HS-5 (cell line): ENCODE measurements around the gene PLXDC1.

ENCODE experiments used
- DNase-seq: peaks from one replicate; pipeline ENCODE4 v3.0.0-alpha.2; 2012; ENCODE audit warnings: low read depth

Gene PLXDC1

DNA sequence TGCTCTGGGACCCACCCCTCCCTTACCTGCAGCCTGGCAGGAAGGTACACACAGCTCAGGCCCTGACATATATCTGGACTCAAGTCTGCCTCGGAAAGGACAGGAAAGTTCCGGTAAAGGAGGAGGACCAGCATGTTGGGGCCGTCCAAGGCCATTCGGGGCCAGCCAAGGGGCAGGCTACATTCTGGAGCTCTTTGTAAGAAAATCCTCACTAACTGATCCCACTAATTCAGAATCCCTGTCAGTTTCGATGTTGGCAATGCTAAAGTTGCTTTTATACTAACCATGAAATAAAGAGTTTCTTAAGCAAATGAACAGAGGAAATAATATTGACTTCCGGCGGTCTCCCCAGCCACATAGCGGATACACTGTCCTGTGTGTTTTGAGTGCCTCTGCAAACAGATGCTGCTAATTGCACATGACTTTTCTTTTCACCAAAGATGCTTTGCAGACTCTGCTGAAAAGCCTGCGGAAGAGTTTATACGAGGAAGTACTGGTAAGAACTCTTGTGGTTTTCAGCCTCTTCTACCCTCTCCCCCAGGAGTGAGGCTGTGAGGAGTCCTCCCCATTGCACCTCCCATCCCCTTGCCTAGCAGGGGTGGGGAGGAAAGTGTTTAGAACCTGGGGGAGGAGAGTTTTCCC is 54.8 kb downstream of the PLXDC1 start:
- DNase-seq = no peak

GRCh38 chr17:39095309-39095686 is 56.1 kb downstream of the PLXDC1 start:
- no peak for DNase-seq

- DNase-seq = no peak
Measured at GRCh38 chr17:39094607-39095308, 56.7 kb downstream of the PLXDC1 start.

GRCh38 chr17:39092692-39093230 is 58.7 kb downstream of the PLXDC1 start:
- DNase-seq = no peak

DNA sequence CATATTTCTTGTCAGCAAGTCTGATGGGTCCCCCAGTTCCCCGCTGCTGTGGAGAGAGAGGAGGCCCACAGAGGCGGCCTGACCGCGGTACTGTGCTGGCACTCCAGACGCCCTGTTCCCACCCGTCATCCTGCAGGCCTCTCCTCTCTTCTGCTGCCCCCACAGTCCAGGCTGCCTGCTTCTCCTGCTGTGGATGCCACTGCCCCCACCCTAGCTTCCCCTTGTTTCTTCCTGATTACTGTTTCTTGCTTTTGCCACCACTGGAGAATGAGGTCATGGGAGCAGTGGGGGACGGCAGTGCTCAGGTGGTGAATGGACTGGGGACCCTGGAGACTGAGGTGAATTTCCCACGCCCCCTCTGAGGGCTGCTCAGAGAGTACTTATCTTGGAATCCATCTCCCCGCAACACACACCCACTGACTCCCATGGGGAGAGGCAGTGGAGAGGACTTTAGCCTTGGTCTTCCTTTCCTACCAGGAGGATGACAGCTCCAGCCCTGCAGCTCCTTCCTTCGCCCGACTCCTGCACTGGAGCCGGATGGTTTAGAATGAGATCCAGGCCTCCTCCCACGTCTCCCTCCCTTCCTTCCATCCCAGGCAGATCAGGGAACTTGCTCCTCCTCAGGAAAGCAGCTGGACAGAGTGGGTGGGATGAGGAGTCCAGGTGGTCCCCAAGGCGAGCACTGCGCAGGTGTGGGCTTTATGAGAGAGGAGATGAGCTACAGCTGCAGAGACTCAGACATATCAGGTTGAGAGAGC is 60.4 kb downstream of the PLXDC1 start:
- no peak for DNase-seq

DNA sequence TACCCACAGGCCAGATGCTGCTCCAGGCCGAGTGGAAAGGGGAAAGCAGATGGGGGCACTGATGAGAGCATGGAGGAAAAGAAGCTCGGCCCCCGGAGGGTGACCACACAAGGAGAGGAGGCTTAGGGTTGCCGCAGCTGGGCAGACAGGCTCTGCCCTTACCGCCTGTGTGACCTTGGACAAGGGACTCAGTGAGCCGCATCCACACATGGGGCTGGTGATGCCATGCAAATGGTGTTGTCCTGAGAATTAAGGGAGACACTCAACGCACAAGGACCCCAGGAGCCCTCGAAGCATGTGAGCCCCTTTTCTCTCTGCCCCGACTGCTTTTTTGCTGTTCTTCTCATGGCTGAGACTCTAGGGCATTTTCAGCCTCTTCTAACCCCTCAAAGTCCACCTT is 61.0 kb downstream of the PLXDC1 start:
- DNase-seq = no peak

- DNase-seq = no peak
Measured at GRCh38 chr17:39084558-39084957, 66.9 kb downstream of the PLXDC1 start.

GRCh38 chr17:39083270-39083669 is 68.2 kb downstream of the PLXDC1 start:
- no peak for DNase-seq

DNA sequence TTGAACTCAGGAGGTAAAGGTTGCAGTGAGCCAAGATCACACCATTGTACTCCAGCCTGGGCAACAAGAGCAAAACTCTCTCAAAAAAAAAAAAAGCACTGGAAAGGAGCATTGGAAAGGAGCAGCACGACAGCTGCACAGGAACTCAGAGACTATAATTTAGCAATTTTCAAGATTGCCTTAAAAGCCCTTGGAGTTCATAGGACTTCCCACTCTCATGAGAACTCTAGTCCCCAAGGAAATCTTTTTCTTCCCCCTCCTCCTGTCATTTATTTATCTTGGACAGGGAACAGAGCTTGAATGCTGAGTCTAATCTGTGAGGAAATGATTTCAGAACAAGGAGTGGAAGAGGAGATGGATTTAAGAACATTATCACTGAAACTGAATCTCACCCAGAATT is 69.0 kb downstream of the PLXDC1 start:
- no peak for DNase-seq

GRCh38 chr17:39081851-39082250 is 69.6 kb downstream of the PLXDC1 start:
- no peak for DNase-seq

GRCh38 chr17:39080421-39081078 is 70.9 kb downstream of the PLXDC1 start:
- no peak for DNase-seq

GRCh38 chr17:39079836-39080235 is 71.6 kb downstream of the PLXDC1 start:
- DNase-seq = no peak

- DNase-seq = no peak
Measured at GRCh38 chr17:39077866-39078265, 73.6 kb downstream of the PLXDC1 start.

- DNase-seq = no peak
Measured at GRCh38 chr17:39077252-39077651, 74.2 kb downstream of the PLXDC1 start.

DNA sequence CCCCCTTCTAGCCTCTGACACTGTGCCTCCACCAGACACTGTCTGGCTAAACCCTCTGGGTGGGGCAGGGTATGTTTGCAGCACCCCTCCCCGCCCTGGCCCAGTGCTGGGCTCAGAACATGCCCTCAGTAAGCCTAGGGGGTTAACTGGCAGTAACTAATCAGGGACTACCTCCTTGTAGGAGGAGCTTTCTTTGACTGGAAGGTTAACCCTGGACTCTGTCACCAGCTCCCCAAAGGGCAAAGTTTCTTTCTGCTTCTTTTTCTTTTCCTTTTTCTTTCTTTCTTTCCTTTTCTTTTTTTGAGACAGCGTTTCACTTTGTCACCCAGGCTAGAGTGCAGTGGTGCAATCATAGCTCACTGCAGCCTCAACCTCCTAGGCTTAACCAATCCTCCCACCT is 76.8 kb downstream of the PLXDC1 start:
- DNase-seq = no peak

GRCh38 chr17:39073916-39074315 is 77.5 kb downstream of the PLXDC1 start:
- no peak for DNase-seq

DNA sequence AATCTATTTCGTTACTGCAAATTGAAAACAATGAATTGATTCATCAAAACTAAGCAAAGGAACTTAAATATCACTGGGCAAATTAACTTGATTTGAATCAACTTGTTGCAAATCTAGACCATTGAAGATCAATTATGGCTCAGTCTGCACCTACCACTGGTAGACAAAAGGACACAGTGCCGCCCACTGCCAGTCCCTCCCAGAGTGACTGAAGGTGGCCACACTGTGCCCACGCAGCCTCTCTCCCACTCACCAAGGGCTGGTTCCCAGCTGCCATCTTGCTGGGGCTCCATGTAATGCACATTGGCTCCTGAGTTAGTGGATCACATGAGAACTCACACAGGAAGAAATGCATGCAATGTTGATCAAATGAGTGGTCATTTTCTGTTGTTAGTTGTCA is 78.1 kb downstream of the PLXDC1 start:
- DNase-seq = no peak

DNA sequence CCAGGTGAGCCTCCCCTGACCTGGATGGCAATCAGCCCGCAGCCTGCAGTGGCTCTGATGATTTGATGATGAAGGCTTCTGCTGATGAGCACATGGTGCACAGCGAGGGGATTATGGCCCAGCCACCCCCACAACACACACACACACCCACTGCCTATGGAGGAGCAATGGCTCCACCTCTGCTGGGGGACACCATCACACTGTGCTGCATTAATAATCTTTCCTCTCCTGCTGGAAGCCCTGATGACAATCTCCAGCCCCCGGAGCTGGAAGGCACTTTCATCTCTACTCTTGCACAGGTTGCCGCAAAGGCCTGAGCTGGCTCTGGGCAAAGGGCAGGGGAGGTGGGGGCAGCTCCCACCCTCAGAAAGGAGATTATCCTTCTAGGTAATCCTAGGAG is 79.9 kb downstream of the PLXDC1 start:
- no peak for DNase-seq

- no peak for DNase-seq
Measured at GRCh38 chr17:39069114-39069756, 82.2 kb downstream of the PLXDC1 start.

GRCh38 chr17:39064819-39065218 is 86.6 kb downstream of the PLXDC1 start:
- DNase-seq = no peak

DNA sequence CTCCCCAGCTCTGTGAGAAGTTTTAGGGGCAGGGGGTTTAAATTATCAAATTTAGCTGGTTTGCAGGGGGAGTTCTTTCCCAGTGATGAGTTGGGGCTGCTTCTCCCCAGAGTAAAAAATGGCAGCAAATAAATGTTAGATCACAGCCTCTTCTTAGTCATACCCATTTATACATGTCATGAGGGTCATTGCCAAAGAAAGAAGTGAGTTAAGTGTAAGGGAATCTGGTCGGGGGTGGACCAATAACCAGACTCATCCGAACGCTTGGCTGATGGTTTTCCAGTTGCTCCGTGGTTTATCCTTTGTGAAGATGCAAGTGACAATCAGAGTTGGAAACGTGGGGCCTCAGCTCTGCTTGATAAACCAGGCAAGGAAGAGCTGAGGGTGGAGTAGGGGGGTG is 87.1 kb downstream of the PLXDC1 start:
- DNase-seq = peak; percentile 20

DNA sequence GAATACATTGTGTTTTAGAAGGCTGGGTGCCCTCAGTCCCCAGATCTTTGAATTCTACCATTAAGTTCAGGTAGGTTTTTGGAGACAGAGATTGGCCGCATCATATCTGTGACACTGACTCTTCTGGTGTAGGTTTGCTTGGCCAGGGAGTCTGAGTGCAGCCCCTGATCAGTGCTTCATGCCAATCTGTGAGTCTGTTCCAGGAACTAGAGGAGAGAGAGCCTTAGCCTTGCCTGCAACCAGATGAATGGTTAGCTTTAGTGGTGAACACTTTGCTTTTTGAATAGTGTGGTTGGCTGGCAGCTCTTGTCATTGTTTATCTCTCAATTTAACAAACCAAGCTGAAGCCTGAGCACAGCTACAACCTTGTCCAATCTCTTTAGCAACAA is 87.8 kb downstream of the PLXDC1 start:
- DNase-seq = no peak
